SJCRH30 (cell line): ENCODE data around the gene MYO5A. TPM values are rescaled to one million over a fixed set of nuclear protein-coding genes. Genes with fewer than 3 reads are reported as not detected.

Experiments
- DNase-seq, 2 experiments: peaks; one replicate each; pipeline ENCODE4 v3.0.0-alpha.2; 2015 to 2020
- H3K27ac ChIP-seq: fragments of 250-450 bp; sonication (Bioruptor Pico); 2 replicates; pipeline ENCODE4 v1.5.1; 2020; ENCODE audit warnings: mild to moderate bottlenecking, moderate library complexity
- H3K27me3 ChIP-seq: fragments of 250-450 bp; sonication (Bioruptor Pico); 2 replicates; pipeline ENCODE4 v1.5.1; 2020; ENCODE audit warnings: mild to moderate bottlenecking, moderate library complexity
- H3K36me3 ChIP-seq: fragments of 250-450 bp; sonication (Bioruptor Pico); 2 replicates; pipeline ENCODE4 v1.5.1; 2020; ENCODE audit warnings: mild to moderate bottlenecking, moderate library complexity
- H3K4me1 ChIP-seq: fragments of 250-450 bp; sonication (Bioruptor Pico); 2 replicates; pipeline ENCODE4 v1.5.1; 2020; ENCODE audit warnings: mild to moderate bottlenecking, moderate library complexity
- H3K4me3 ChIP-seq: fragments of 250-450 bp; sonication (Bioruptor Pico); 2 replicates; pipeline ENCODE4 v1.5.1; 2020; ENCODE audit warnings: mild to moderate bottlenecking, moderate library complexity
- H3K9me3 ChIP-seq: fragments of 250-450 bp; sonication (Bioruptor Pico); replicated peaks from 2 replicates; pipeline ENCODE4 v1.5.1; 2020; ENCODE audit warnings: mild to moderate bottlenecking, moderate library complexity
- total RNA-seq: library from RNA; depleted of rRNA; stranded (reverse); fragments of >200 nt; shearing (Covaris generic); gene quantifications from 2 replicates; pipeline ENCODE4 v1.2.3, GENCODE V29; 2014

MYO5A gene
- total RNA-seq, 1 experiment from 2014 or later, result 15.2 TPM

- Histone ChIP-seq H3K36me3 (no peaks in the 10 kb centered on the region), H3K4me1 (peaks cover 7% of the 10 kb centered on the region), H3K27ac (no peak overlapping the region), H3K9me3 (no peaks in the 10 kb centered on the region), H3K27me3 (no peaks in the 10 kb centered on the region), H3K4me3 (no peak overlapping the region)
- DNase-seq, result no peak
These were observed 179.5 kb downstream of the MYO5A start for GRCh38 chr15:52349052-52349700.

- Histone ChIP-seq H3K9me3 (no peaks in the 10 kb centered on the region), H3K4me1 (peaks cover 7% of the 10 kb centered on the region), H3K36me3 (no peaks in the 10 kb centered on the region), H3K27me3 (no peaks in the 10 kb centered on the region), H3K27ac (no peak overlapping the region), H3K4me3 (no peak overlapping the region)
- peak in 1 of 2 experiments; percentile 37 for DNase-seq
These were observed 180.5 kb downstream of the MYO5A start for GRCh38 chr15:52348056-52348745.

GRCh38 chr15:52344592-52344991 is 184.1 kb downstream of the MYO5A start:
- Histone ChIP-seq H3K36me3 (no peaks in the 10 kb centered on the region), H3K27me3 (no peaks in the 10 kb centered on the region), H3K4me3 (no peak overlapping the region), H3K27ac (no peak overlapping the region), H3K9me3 (no peaks in the 10 kb centered on the region), H3K4me1 (peaks cover 18% of the 10 kb centered on the region)
- DNase-seq, result no peak

GRCh38 chr15:52343831-52344230 is 184.8 kb downstream of the MYO5A start:
- Histone ChIP-seq H3K27ac (no peak overlapping the region), H3K4me1 (peaks cover 24% of the 10 kb centered on the region), H3K36me3 (no peaks in the 10 kb centered on the region), H3K27me3 (no peaks in the 10 kb centered on the region), H3K9me3 (no peaks in the 10 kb centered on the region), H3K4me3 (no peak overlapping the region)
- DNase-seq, result no peak

DNA sequence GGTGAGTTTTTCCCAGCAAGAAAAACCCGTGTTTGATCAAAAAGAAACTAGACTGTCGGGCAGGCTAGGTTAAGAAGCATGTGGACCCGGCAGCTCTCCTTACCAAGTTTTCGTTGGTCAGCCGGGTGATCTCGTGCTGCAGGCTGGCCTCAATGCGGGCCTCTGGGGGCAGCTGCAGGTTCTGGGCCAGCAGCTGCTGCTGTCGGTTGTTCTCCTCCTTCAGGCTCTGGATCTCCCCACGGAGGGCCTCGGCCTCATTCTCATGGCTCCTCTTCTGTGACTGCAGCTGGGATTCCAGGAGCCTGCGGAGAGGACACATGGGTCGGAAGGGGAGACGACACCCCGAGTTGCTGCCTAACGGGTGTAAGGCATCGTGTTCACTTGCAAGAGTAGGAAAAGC is 188.6 kb downstream of the MYO5A start:
- Histone ChIP-seq H3K4me1 (peaks cover 40% of the 10 kb centered on the region), H3K4me3 (peak overlapping the region; percentile 54), H3K27ac (peak overlapping the region; percentile 75), H3K27me3 (no peaks in the 10 kb centered on the region), H3K36me3 (no peaks in the 10 kb centered on the region), H3K9me3 (no peaks in the 10 kb centered on the region)
- DNase-seq, result peak; percentile 94 to 97

DNA sequence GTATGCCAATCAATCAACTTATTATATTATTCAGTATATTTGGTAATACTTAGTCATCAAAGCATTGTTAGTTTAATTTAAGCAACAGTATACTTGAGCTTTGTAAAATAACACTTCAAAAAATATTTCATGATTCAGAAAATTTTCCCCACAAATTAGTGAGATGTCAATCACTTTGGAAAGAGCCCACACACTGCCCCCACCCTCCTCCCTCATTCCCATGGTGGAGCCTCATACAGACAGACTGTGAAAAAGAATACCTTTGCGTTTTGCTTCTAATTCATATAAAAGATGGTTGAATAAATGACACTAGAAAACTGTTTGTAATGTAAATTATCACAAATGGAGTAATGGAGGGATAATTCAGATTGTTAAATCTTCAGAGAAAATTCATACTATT is 189.8 kb downstream of the MYO5A start:
- no peak overlapping the region for H3K4me3 ChIP-seq
- H3K27ac ChIP-seq, result no peak overlapping the region
- H3K36me3 ChIP-seq, result no peaks in the 10 kb centered on the region
- no peak for DNase-seq
- H3K9me3 ChIP-seq, result no peaks in the 10 kb centered on the region
- H3K4me1 ChIP-seq, result peaks cover 40% of the 10 kb centered on the region
- H3K27me3 ChIP-seq, result no peaks in the 10 kb centered on the region

DNA sequence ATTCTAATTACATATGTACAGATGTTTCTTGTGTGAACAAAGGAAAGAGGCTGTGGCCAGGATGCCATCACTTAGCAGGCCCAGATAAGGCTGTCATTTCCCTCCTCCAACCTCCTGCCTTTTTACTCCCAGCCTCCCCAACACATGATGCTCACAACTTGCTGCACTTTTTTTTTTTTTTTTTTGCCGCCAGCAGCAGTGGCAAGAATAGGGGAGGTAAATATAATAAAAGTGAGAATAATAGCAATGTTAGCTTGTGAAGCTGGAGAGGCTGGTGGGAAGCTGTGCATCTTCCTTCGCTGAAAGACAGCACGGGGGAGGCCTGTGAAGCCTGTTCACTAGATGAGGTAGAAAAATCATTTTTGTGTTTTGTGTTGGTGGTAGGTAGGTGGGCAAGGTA is 190.6 kb downstream of the MYO5A start:
- peaks cover 40% of the 10 kb centered on the region for H3K4me1 ChIP-seq
- H3K36me3 ChIP-seq, result no peaks in the 10 kb centered on the region
- H3K27me3 ChIP-seq, result no peaks in the 10 kb centered on the region
- DNase-seq, result peak; percentile 17 to 58
- peak overlapping the region; percentile 67 for H3K27ac ChIP-seq
- H3K9me3 ChIP-seq, result no peaks in the 10 kb centered on the region
- no peak overlapping the region for H3K4me3 ChIP-seq

DNA sequence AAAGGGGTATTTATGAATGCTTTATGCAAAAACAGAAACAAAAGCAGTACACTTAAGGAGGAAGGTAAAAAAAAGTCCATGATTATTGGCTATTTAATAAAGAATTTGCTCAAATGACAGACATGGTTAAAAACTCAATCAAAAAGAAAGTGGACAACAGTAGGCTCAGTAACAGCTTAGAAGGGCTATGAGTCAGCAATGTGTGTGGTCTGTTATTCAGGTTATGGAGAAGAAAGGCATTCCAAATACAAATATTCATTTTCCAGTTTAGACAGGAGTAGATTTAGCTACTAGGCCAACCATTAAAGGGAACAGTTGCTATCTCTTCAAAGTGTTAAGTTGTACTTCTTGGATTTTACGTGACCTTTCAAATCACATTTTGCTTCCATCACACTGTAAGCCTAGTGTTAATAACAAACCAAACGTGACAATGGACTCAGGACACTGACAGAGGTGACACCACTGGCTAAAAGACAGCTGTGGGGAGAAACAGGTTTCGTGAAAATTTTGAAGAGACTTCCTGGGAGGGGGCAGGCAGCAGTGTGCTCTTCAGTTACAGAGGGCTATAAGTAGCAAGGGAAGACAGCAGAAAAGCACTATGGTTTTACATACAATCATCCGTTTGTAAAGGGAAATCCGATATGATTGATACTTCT is 191.4 kb downstream of the MYO5A start:
- DNase-seq, result peak; percentile 58 to 80
- no peaks in the 10 kb centered on the region for H3K9me3 ChIP-seq
- no peaks in the 10 kb centered on the region for H3K27me3 ChIP-seq
- H3K4me3 ChIP-seq, result peak overlapping the region; percentile 29
- peak overlapping the region; percentile 67 for H3K27ac ChIP-seq
- no peaks in the 10 kb centered on the region for H3K36me3 ChIP-seq
- peaks cover 40% of the 10 kb centered on the region for H3K4me1 ChIP-seq

GRCh38 chr15:52336529-52336928 is 192.2 kb downstream of the MYO5A start:
- H3K9me3 ChIP-seq, result no peaks in the 10 kb centered on the region
- no peak overlapping the region for H3K4me3 ChIP-seq
- H3K4me1 ChIP-seq, result peaks cover 40% of the 10 kb centered on the region
- H3K27me3 ChIP-seq, result no peaks in the 10 kb centered on the region
- peak overlapping the region; percentile 67; the same call in 1 of the 2 replicates for H3K27ac ChIP-seq
- DNase-seq, result no peak
- H3K36me3 ChIP-seq, result no peaks in the 10 kb centered on the region

GRCh38 chr15:52334491-52335160 is 194.1 kb downstream of the MYO5A start:
- Histone ChIP-seq H3K9me3 (no peaks in the 10 kb centered on the region), H3K27ac (no peak overlapping the region), H3K36me3 (no peaks in the 10 kb centered on the region), H3K27me3 (no peaks in the 10 kb centered on the region), H3K4me3 (no peak overlapping the region), H3K4me1 (peaks cover 29% of the 10 kb centered on the region)
- no peak for DNase-seq

DNA sequence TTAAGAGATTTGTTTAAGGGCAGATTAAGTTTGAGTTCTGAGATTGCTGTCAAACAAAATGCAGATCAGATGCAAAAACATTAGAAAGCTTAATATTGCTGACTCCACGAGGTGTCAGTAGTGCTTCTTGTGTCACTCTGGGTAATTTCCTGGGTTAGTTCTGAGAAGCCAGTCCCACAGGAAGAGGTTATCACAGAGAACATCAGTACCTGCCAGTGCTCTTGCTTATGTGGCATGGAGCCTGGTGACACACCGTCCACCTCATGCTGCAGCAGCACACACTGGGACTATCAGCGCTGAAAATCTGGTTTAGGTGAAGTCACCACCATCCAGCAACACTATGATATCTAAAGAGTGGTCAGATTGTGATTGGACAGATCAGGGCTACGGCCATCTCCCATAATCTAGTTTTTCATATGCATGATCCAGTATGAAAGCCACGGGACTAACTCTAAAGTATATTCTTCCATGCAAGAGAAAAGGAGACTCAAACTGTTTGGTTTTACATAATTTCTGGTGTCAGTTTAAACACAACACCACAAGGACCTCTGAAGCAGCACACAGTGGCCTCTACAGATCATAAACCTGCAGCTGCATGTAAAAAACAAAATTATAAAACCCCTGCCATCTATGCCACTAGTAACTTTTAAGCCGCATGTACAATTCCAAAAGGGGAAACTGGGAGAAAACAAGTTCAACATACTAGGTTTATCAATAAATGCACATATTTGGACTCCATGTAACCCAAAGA is 197.0 kb downstream of the MYO5A start:
- no peak overlapping the region for H3K4me3 ChIP-seq
- peak in 1 of 2 experiments; percentile 54 for DNase-seq
- H3K36me3 ChIP-seq, result no peaks in the 10 kb centered on the region
- H3K27ac ChIP-seq, result no peak overlapping the region
- H3K27me3 ChIP-seq, result no peaks in the 10 kb centered on the region
- no peaks in the 10 kb centered on the region for H3K9me3 ChIP-seq
- peaks cover 3% of the 10 kb centered on the region for H3K4me1 ChIP-seq

GRCh38 chr15:52329987-52330386 is 198.7 kb downstream of the MYO5A start:
- Histone ChIP-seq H3K4me3 (no peak overlapping the region), H3K27me3 (no peaks in the 10 kb centered on the region), H3K27ac (no peak overlapping the region), H3K9me3 (no peaks in the 10 kb centered on the region), H3K4me1 (no peaks in the 10 kb centered on the region), H3K36me3 (no peaks in the 10 kb centered on the region)
- DNase-seq, result no peak

DNA sequence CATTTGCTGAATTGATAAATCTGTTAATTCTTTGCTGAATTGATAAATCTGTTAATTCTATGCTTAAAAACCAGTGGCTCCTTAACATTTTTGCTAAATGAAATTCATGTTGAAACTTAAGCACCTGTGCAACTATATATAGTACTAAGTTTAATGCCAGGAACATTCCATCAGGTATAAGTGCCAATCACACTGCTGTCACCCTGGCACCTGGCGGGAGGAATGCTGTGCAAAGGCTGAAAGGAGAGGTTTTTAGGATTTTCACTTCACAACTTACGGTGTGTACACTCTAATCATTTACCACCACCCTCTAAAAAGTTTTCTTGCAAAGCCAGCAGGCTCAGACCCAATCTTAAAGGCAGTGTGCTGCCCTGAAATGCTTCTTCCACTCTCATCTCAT is 199.5 kb downstream of the MYO5A start:
- H3K9me3 ChIP-seq, result no peaks in the 10 kb centered on the region
- no peaks in the 10 kb centered on the region for H3K27me3 ChIP-seq
- no peak overlapping the region for H3K4me3 ChIP-seq
- no peaks in the 10 kb centered on the region for H3K4me1 ChIP-seq
- H3K27ac ChIP-seq, result no peak overlapping the region
- H3K36me3 ChIP-seq, result no peaks in the 10 kb centered on the region
- no peak for DNase-seq

GRCh38 chr15:52328680-52329079 is 200.0 kb downstream of the MYO5A start:
- H3K27ac ChIP-seq, result no peak overlapping the region
- no peaks in the 10 kb centered on the region for H3K36me3 ChIP-seq
- no peaks in the 10 kb centered on the region for H3K9me3 ChIP-seq
- no peaks in the 10 kb centered on the region for H3K4me1 ChIP-seq
- no peak overlapping the region for H3K4me3 ChIP-seq
- no peak for DNase-seq
- no peaks in the 10 kb centered on the region for H3K27me3 ChIP-seq
